Measurements from ENCODE around the gene GMDS. TPM values are rescaled to one million over a fixed set of nuclear protein-coding genes. Genes with fewer than 3 reads are reported as not detected.

Gene GMDS
- total and polyA plus RNA-seq, 4 donors, result 7.3 to 28.3 (median 16.1) TPM

DNA sequence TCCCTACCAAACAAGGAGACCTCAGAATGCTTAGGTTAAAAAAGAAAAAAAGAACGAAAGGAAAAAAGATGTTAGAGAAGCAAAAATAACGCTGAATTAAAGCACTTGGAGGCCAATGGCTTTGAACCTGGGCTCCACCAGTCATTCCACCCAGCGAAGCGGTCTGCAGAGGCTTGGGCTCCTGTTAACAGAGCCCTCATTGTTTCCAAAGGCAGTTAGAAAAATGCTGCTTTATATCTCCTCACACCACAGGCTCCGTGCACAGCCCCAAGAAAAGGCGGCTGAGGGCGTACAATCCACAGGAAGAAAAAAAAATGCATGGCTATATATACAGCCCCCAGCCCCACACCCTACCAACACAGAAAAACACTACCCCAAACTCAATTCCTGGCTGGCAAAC, 379.8 kb downstream of the GMDS start:
- ATAC-seq (ENCODE audit: insufficient read depth, low FRiP score) (no peak), DNase-seq (peak in 2 of 3 donors; percentile 25 to 52)
- Histone ChIP-seq H3K27me3 (ENCODE audit: control insufficient read depth in 3 of 3, insufficient read depth in 3 of 3, low read length in 2 of 3) (peaks cover 0 to 90% (median 66%) of the 10 kb centered on the region in 3 donors), H3K4me3 (no peak overlapping the region), H3K9ac (ENCODE audit: insufficient read depth in 1 of 2, low read length in 2 of 2) (no peak overlapping the region), H3K9me3 (ENCODE audit: control insufficient read depth in 4 of 4, insufficient read depth in 3 of 4, low read length in 3 of 4) (no peaks in the 10 kb centered on the region), H3K27ac (ENCODE audit: low read depth in 1 of 2, low read length in 1 of 2) (no peak overlapping the region), H3K36me3 (ENCODE audit: control insufficient read depth in 4 of 4, insufficient read depth in 4 of 4, low read length in 4 of 4) (no peaks in the 10 kb centered on the region), H3K4me1 (ENCODE audit: control insufficient read depth in 5 of 5, insufficient read depth in 5 of 5, low read length in 5 of 5) (peaks cover 0 to 4% (median 0%) of the 10 kb centered on the region in 5 donors)
- TF ChIP-seq, protein P1, sequence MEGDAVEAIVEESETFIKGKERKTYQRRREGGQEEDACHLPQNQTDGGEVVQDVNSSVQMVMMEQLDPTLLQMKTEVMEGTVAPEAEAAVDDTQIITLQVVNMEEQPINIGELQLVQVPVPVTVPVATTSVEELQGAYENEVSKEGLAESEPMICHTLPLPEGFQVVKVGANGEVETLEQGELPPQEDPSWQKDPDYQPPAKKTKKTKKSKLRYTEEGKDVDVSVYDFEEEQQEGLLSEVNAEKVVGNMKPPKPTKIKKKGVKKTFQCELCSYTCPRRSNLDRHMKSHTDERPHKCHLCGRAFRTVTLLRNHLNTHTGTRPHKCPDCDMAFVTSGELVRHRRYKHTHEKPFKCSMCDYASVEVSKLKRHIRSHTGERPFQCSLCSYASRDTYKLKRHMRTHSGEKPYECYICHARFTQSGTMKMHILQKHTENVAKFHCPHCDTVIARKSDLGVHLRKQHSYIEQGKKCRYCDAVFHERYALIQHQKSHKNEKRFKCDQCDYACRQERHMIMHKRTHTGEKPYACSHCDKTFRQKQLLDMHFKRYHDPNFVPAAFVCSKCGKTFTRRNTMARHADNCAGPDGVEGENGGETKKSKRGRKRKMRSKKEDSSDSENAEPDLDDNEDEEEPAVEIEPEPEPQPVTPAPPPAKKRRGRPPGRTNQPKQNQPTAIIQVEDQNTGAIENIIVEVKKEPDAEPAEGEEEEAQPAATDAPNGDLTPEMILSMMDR (IDR thresholded peaks at IDR 0.05; ENCODE audit: control extremely low read depth, extremely low read depth), result no peak
- 83 to 92% methylated on average over 7 of the region's 7 CpGs for WGBS, 2 donors

DNA sequence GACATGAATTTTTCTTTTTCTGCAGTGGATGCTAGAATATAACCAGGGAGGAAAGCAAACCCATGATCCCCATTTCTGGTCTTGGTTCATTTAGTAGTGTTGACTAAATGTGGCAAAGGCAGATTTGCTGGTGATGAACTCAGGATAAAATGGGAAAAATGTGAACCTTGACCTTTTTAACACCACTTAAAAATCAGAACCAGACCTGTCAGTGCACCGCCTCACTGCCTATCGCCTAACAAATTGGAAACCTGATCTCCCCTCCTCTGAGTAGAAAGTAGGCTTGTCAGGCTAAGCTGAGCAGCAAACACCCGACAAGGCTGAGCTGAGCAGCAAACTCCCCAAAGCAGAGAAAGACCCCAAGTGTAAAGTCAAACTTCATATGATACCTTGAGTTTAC, 380.9 kb downstream of the GMDS start:
- Histone ChIP-seq H3K27ac (ENCODE audit: low read depth in 1 of 2, low read length in 1 of 2) (no peak overlapping the region), H3K27me3 (ENCODE audit: control insufficient read depth in 3 of 3, insufficient read depth in 3 of 3, low read length in 2 of 3) (peaks cover 0 to 84% (median 66%) of the 10 kb centered on the region in 3 donors), H3K36me3 (ENCODE audit: control insufficient read depth in 4 of 4, insufficient read depth in 4 of 4, low read length in 4 of 4) (no peaks in the 10 kb centered on the region), H3K9me3 (ENCODE audit: control insufficient read depth in 4 of 4, insufficient read depth in 3 of 4, low read length in 3 of 4) (no peaks in the 10 kb centered on the region), H3K9ac (ENCODE audit: insufficient read depth in 1 of 2, low read length in 2 of 2) (no peak overlapping the region), H3K4me1 (ENCODE audit: control insufficient read depth in 5 of 5, insufficient read depth in 5 of 5, low read length in 5 of 5) (peaks cover 0 to under 1% (median 0%) of the 10 kb centered on the region in 5 donors), H3K4me3 (no peak overlapping the region)
- TF ChIP-seq, protein P1 (IDR thresholded peaks at IDR 0.05; ENCODE audit: control extremely low read depth, extremely low read depth), result no peak
- ATAC-seq (ENCODE audit: insufficient read depth, low FRiP score), result no peak
- DNase-seq, result no peak
- 91% methylated on average over 3 of the region's 3 CpGs for WGBS, 2 donors

DNA sequence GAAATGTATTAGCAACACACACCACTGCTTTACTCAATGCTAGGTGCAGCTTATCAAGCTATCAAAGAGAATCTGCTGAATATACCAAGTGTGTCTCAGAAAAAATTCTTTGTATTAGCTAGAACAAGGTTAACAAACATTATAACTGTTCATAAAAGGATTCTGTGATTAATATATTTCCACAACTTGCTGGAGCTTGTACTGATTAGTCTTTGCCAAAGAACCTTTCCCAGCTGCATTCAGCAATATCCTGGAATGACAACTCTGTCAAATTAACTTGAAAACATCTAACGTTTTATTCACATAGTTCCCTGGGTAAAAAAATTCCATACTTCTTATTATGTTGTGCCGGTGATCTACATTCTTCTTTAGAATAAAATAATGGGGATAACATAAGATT, 383.0 kb downstream of the GMDS start:
- TF ChIP-seq, protein P1 (IDR thresholded peaks at IDR 0.05; ENCODE audit: control extremely low read depth, extremely low read depth), result no peak
- ATAC-seq (ENCODE audit: insufficient read depth, low FRiP score) (no peak), DNase-seq (no peak)
- WGBS, 2 donors, result 71 to 85% methylated on average over 2 of the region's 2 CpGs
- Histone ChIP-seq H3K4me1 (ENCODE audit: control insufficient read depth in 5 of 5, insufficient read depth in 5 of 5, low read length in 5 of 5) (no peaks in the 10 kb centered on the region), H3K9me3 (ENCODE audit: control insufficient read depth in 4 of 4, insufficient read depth in 3 of 4, low read length in 3 of 4) (no peaks in the 10 kb centered on the region), H3K27ac (ENCODE audit: low read depth in 1 of 2, low read length in 1 of 2) (no peak overlapping the region), H3K36me3 (ENCODE audit: control insufficient read depth in 4 of 4, insufficient read depth in 4 of 4, low read length in 4 of 4) (no peaks in the 10 kb centered on the region), H3K27me3 (ENCODE audit: control insufficient read depth in 3 of 3, insufficient read depth in 3 of 3, low read length in 2 of 3) (peaks cover 0 to 70% (median 56%) of the 10 kb centered on the region in 3 donors), H3K9ac (ENCODE audit: insufficient read depth in 1 of 2, low read length in 2 of 2) (no peak overlapping the region), H3K4me3 (no peak overlapping the region)

DNA sequence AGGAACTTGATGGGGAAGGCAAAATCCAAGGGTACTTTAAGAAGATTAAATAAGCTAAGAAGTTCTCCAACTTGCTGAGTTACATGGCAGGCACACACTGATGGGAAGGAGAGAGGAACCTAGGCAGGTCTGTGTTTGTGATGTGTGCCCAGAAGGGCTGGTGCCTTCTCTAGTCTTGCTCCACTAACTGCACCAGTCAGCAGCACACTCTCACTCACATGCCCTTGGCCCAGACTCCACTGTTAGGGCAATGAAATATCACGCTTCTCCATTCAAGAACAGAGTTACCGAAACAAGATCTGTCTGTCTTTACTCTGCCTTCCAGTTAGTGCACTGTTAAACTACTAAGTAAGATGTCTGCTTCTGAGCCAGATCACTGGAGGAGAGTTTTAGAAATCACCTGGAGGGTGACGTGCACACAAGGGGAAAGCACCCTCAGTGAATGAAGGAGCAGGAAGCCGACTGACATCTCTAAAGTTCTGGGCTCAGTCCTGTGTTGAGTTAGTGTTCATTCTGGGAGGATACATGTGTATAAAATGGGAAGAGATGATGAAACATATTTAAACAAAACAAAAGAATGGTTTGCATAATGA, 384.6 kb downstream of the GMDS start:
- WGBS, 2 donors, result 96 to 97% methylated on average over 4 of the region's 4 CpGs
- no peaks in the 10 kb centered on the region for H3K4me1 ChIP-seq (ENCODE audit: control insufficient read depth in 5 of 5, insufficient read depth in 5 of 5, low read length in 5 of 5)
- DNase-seq (no peak), ATAC-seq (ENCODE audit: insufficient read depth, low FRiP score) (no peak)
- TF ChIP-seq, protein P1 (IDR thresholded peaks at IDR 0.05; ENCODE audit: control extremely low read depth, extremely low read depth), result no peak
- no peaks in the 10 kb centered on the region for H3K36me3 ChIP-seq (ENCODE audit: control insufficient read depth in 4 of 4, insufficient read depth in 4 of 4, low read length in 4 of 4)
- no peak overlapping the region for H3K27ac ChIP-seq (ENCODE audit: low read depth in 1 of 2, low read length in 1 of 2)
- no peak overlapping the region for H3K9ac ChIP-seq (ENCODE audit: insufficient read depth in 1 of 2, low read length in 2 of 2)
- H3K9me3 ChIP-seq (ENCODE audit: control insufficient read depth in 4 of 4, insufficient read depth in 3 of 4, low read length in 3 of 4), result no peaks in the 10 kb centered on the region
- H3K27me3 ChIP-seq (ENCODE audit: control insufficient read depth in 3 of 3, insufficient read depth in 3 of 3, low read length in 2 of 3), result peaks cover 0 to 58% (median 47%) of the 10 kb centered on the region in 3 donors
- no peak overlapping the region for H3K4me3 ChIP-seq

All from lung (tissue), 12 donors.